ENCODE measurements around the gene RAB33B.

- no peak for TF ChIP-seq POLR2A (IDR thresholded peaks at IDR 0.05; ENCODE audit: control extremely low read depth in 1 of 2, low read depth in 2 of 2, low read length in 2 of 2)
- TF ChIP-seq SUZ12 (IDR thresholded peaks at IDR 0.05; ENCODE audit: low read length), result no peak
- TF ChIP-seq EP300 (IDR thresholded peaks at IDR 0.05; ENCODE audit: borderline replicate concordance in 1 of 2, low read depth in 2 of 2, low read length in 2 of 2), result no peak
- TF ChIP-seq TAF1 (IDR thresholded peaks at IDR 0.05; ENCODE audit: low read depth, low read length), result no peak
These were observed 47.6 kb downstream of the RAB33B start for GRCh38 chr4:139501527-139501926.
